HepG2 (cell line): Measurements from ENCODE around the gene MPST. TPM values are rescaled to one million over a fixed set of nuclear protein-coding genes. Genes with fewer than 3 reads are reported as not detected.

Experiments
- FOXJ3 ChIP-seq: sonication (generic); formaldehyde crosslinking; IDR thresholded peaks from 2 replicates; pipeline ENCODE4 v1.4.0; 2020; ENCODE audit warnings: missing genetic modification reagents, mild to moderate bottlenecking, borderline replicate concordance
- GLI4 ChIP-seq: sonication (generic); formaldehyde crosslinking; IDR thresholded peaks from 2 replicates; pipeline ENCODE4 v1.5.1; 2020; ENCODE audit warnings: missing genetic modification reagents, mild to moderate bottlenecking, moderate library complexity, borderline replicate concordance
- HNRNPUL1 ChIP-seq: fragments of 200-400 bp; formaldehyde crosslinking; IDR thresholded peaks from 2 replicates; pipeline ENCODE4 v1.6.1; 2017; ENCODE audit warnings: low read depth, mild to moderate bottlenecking, low read length, moderate library complexity
- MATR3 ChIP-seq: sonication (generic); formaldehyde crosslinking; IDR thresholded peaks from 2 replicates; pipeline ENCODE4 v1.4.0; 2020; ENCODE audit warnings: missing genetic modification reagents
- MAZ ChIP-seq, 2 experiments: sonication (generic) in 1 of 2; formaldehyde crosslinking in 1 of 2; IDR thresholded peaks; 2 replicates each; pipeline versions ENCODE4 v1.5.0 to v1.6.1; 2012 to 2020; ENCODE audit warnings: low read depth in 2 of 2, mild to moderate bottlenecking in 2 of 2, borderline replicate concordance in 1 of 2, improper control_type of control experiment in 1 of 2, low read length in 1 of 2, missing genetic modification reagents in 1 of 2, moderate library complexity in 1 of 2
- MEIS2 ChIP-seq: sonication (generic); formaldehyde crosslinking; IDR thresholded peaks from 2 replicates; pipeline ENCODE4 v1.9.0; 2021; ENCODE audit warnings: mild to moderate bottlenecking, missing genetic modification reagents
- MTF1 ChIP-seq: sonication (generic); formaldehyde crosslinking; IDR thresholded peaks from 2 replicates; pipeline ENCODE4 v1.5.0; 2020; ENCODE audit warnings: missing genetic modification reagents
- POLR2AphosphoS2 ChIP-seq: IDR thresholded peaks from 2 replicates; pipeline ENCODE4 v1.6.1; 2011; ENCODE audit warnings: low read depth, low read length, improper control_type of control experiment
- SNRNP70 ChIP-seq: fragments of 200-400 bp; formaldehyde crosslinking; IDR thresholded peaks from 2 replicates; pipeline ENCODE4 v1.6.1; 2017; ENCODE audit warnings: mild to moderate bottlenecking, low read depth, low read length, moderate library complexity
- TAF15 ChIP-seq: fragments of 200-400 bp; formaldehyde crosslinking; IDR thresholded peaks from one replicate; pipeline ENCODE4 v1.6.1; 2018; ENCODE audit warnings: mild to moderate bottlenecking, low read depth, low read length; ENCODE audit not compliant: poor library complexity, severe bottlenecking
- ZFAT ChIP-seq: sonication (generic); formaldehyde crosslinking; conservative IDR thresholded peaks from 2 replicates; pipeline ENCODE4 v1.8.1; 2023; ENCODE audit warnings: missing genetic modification reagents, inconsistent platforms
- ZMYM2 ChIP-seq: sonication (generic); formaldehyde crosslinking; IDR thresholded peaks from 2 replicates; pipeline ENCODE4 v1.8.0; 2022; ENCODE audit warnings: mild to moderate bottlenecking, missing genetic modification reagents
- ZNF207 ChIP-seq: fragments of 450-650 bp; IDR thresholded peaks from 2 replicates; pipeline ENCODE4 v1.6.1; 2016; ENCODE audit warnings: antibody characterized with exemption, borderline replicate concordance
- ZNF569 ChIP-seq: sonication (generic); formaldehyde crosslinking; IDR thresholded peaks from 2 replicates; pipeline ENCODE4 v1.5.0; 2020; ENCODE audit warnings: mild to moderate bottlenecking, missing genetic modification reagents, moderate library complexity, borderline replicate concordance
- ZNF570 ChIP-seq: sonication (generic); formaldehyde crosslinking; IDR thresholded peaks from 2 replicates; pipeline ENCODE4 v1.4.0; 2020; ENCODE audit warnings: mild to moderate bottlenecking, missing genetic modification reagents, borderline replicate concordance
- polyA plus RNA-seq, 8 experiments: library from polyadenylated mRNA; depleted of rRNA in 3 of 8; stranded (reverse) in 7 of 8; unstranded in 1 of 8; fragments of >200 nt; fragmentation: Illumina TruSeq in 4 of 8; extraction: Trizol in 4 of 8; gene quantifications; 2 replicates each; pipeline versions ENCODE4 v1.2.1 to v1.2.3, GENCODE V29; 2011 to 2016; ENCODE audit warnings: low read depth in 4 of 8, missing spikeins in 1 of 8, mixed read lengths in 1 of 8; ENCODE audit not compliant: insufficient read depth in 1 of 8
- total RNA-seq, 5 experiments: library from RNA; depleted of rRNA; stranded (reverse); fragments of >200 nt; fragmentation: Illumina TruSeq; extraction: Trizol; gene quantifications; 2 replicates each; pipeline ENCODE4 v1.2.3, GENCODE V29; 2016; ENCODE audit warnings: low read depth in 1 of 5
- TF ChIP-seq, protein P1 (sequence below): sonication (generic); formaldehyde crosslinking; IDR thresholded peaks from 2 replicates; pipeline ENCODE4 v1.9.0; 2021; ENCODE audit warnings: mild to moderate bottlenecking, missing genetic modification reagents
- TF ChIP-seq, protein P2 (sequence below): sonication (generic); formaldehyde crosslinking; IDR thresholded peaks from 2 replicates; pipeline ENCODE4 v1.9.0; 2021; ENCODE audit warnings: missing genetic modification reagents, mild to moderate bottlenecking, borderline replicate concordance
- TF ChIP-seq, protein P3 (sequence below): IDR thresholded peaks from 2 replicates; pipeline ENCODE4 v1.6.1; 2016; ENCODE audit warnings: low read depth, borderline replicate concordance

The MPST gene
- total and polyA plus RNA-seq, 2 of the 13 experiments (the other 11 are each of a cell fraction or from before 2014, with no cell fraction given) = 133 to 141 TPM

DNA sequence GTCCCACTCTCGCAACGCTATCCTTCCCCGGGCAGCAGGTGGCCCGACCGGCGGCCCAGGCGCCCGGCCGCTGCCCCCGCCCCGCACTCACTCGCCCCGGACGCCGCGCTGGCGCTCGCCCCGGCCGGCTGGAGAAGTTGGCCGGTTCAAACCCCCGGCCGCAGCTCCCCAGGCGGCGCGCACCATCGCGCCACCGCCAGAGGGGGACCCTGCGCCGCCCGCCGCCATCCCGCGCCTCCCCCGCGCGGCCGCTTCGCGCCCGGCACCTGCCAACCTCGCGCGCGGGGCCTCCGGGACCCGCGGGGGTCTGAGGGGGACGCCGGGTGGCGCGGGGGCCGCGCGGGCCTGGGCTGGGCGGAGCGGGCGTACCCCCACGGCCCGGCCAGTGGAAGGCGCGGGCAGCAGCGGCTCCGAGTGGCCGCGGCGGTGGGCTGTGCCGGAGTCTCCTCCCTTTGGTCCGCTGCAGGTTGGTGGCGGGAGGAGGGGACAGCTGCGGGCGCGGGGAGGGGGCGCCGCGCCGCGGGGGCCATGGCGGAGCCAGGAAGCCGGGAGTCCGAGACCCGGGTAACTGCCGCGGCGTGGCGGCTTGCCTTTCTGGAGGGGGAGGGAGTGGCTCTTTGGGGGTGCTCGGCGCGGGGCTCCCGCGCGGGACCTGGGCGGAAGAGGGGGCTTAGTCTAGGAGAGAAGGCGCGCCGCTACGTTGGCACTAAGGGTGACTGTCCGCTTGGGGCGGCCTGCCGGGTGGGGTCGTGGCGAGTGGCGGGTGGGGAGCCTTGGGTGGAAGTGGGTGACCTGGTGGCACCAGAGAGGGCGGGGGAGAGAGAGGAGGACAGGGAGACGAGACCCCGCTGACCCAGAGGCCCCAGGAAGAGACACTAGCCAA, at the start of gene MPST, which contains the start of gene TST (continued):
- TF ChIP-seq, protein P1, sequence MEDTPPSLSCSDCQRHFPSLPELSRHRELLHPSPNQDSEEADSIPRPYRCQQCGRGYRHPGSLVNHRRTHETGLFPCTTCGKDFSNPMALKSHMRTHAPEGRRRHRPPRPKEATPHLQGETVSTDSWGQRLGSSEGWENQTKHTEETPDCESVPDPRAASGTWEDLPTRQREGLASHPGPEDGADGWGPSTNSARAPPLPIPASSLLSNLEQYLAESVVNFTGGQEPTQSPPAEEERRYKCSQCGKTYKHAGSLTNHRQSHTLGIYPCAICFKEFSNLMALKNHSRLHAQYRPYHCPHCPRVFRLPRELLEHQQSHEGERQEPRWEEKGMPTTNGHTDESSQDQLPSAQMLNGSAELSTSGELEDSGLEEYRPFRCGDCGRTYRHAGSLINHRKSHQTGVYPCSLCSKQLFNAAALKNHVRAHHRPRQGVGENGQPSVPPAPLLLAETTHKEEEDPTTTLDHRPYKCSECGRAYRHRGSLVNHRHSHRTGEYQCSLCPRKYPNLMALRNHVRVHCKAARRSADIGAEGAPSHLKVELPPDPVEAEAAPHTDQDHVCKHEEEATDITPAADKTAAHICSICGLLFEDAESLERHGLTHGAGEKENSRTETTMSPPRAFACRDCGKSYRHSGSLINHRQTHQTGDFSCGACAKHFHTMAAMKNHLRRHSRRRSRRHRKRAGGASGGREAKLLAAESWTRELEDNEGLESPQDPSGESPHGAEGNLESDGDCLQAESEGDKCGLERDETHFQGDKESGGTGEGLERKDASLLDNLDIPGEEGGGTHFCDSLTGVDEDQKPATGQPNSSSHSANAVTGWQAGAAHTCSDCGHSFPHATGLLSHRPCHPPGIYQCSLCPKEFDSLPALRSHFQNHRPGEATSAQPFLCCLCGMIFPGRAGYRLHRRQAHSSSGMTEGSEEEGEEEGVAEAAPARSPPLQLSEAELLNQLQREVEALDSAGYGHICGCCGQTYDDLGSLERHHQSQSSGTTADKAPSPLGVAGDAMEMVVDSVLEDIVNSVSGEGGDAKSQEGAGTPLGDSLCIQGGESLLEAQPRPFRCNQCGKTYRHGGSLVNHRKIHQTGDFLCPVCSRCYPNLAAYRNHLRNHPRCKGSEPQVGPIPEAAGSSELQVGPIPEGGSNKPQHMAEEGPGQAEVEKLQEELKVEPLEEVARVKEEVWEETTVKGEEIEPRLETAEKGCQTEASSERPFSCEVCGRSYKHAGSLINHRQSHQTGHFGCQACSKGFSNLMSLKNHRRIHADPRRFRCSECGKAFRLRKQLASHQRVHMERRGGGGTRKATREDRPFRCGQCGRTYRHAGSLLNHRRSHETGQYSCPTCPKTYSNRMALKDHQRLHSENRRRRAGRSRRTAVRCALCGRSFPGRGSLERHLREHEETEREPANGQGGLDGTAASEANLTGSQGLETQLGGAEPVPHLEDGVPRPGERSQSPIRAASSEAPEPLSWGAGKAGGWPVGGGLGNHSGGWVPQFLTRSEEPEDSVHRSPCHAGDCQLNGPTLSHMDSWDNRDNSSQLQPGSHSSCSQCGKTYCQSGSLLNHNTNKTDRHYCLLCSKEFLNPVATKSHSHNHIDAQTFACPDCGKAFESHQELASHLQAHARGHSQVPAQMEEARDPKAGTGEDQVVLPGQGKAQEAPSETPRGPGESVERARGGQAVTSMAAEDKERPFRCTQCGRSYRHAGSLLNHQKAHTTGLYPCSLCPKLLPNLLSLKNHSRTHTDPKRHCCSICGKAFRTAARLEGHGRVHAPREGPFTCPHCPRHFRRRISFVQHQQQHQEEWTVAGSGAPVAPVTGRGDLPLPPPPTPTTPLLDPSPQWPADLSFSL = no peak
- TF ChIP-seq MTF1 (CRISPR knock-in tag) (no peak), ZNF207 (no peak), FOXJ3 (no peak), MEIS2 (CRISPR knock-in tag) (peak; percentile 44; the same call in 1 of the 2 replicates), MATR3 (CRISPR knock-in tag) (no peak), MAZ (IDR thresholded peaks at IDR 0.05; ENCODE audit: borderline replicate concordance, low read depth, low read length) (peak; percentile 77; the same call in 1 of the 2 replicates), MAZ (CRISPR knock-in tag; IDR thresholded peaks at IDR 0.05; ENCODE audit: low read depth) (peak; percentile 65; the same call in 1 of the 2 replicates), ZNF569 (CRISPR knock-in tag) (0 out of 2 replicates have a peak, but pooled peaks have one; percentile 62), ZFAT (CRISPR knock-in tag) (no peak), SNRNP70 (no peak), GLI4 (CRISPR knock-in tag) (no peak), POLR2AphosphoS2 (no peak), ZNF570 (CRISPR knock-in tag) (no peak), HNRNPUL1 (no peak), ZMYM2 (CRISPR knock-in tag) (no peak), TAF15 (no peak)
- TF ChIP-seq, protein P2, sequence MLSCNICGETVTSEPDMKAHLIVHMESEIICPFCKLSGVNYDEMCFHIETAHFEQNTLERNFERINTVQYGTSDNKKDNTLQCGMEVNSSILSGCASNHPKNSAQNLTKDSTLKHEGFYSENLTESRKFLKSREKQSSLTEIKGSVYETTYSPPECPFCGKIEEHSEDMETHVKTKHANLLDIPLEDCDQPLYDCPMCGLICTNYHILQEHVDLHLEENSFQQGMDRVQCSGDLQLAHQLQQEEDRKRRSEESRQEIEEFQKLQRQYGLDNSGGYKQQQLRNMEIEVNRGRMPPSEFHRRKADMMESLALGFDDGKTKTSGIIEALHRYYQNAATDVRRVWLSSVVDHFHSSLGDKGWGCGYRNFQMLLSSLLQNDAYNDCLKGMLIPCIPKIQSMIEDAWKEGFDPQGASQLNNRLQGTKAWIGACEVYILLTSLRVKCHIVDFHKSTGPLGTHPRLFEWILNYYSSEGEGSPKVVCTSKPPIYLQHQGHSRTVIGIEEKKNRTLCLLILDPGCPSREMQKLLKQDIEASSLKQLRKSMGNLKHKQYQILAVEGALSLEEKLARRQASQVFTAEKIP (CRISPR knock-in tag) = no peak
- TF ChIP-seq, protein P3, sequence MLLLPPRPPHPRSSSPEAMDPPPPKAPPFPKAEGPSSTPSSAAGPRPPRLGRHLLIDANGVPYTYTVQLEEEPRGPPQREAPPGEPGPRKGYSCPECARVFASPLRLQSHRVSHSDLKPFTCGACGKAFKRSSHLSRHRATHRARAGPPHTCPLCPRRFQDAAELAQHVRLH (CRISPR knock-in tag) = 0 out of 2 replicates have a peak, but pooled peaks have one; percentile 17
